K562 (cell line): ENCODE results near the gene RSRC1. TPM values are rescaled to one million over a fixed set of nuclear protein-coding genes. Genes with fewer than 3 reads are reported as not detected.

ENCODE experiments used
- BRD9 ChIP-seq: fragments of 450-650 bp; IDR thresholded peaks from 2 replicates; pipeline ENCODE4 v1.6.1; 2018; ENCODE audit warnings: low read depth; ENCODE audit not compliant: partially characterized antibody
- EHMT2 ChIP-seq: fragments of 450-650 bp; IDR thresholded peaks from 2 replicates; pipeline ENCODE4 v1.6.1; 2018; ENCODE audit warnings: antibody characterized with exemption
- POLR2A ChIP-seq: fragments of 450-650 bp; conservative IDR thresholded peaks from 2 replicates; pipeline ENCODE4 v1.6.1; 2016
- ZNF347 ChIP-seq: fragments of 450-650 bp; formaldehyde crosslinking; IDR thresholded peaks from 2 replicates; pipeline ENCODE4 v1.4.0; 2020; ENCODE audit warnings: low read depth, mild to moderate bottlenecking, moderate library complexity
- polyA plus RNA-seq, 8 experiments: library from polyadenylated mRNA; depleted of rRNA in 4 of 8; stranded (reverse) in 5 of 8; unstranded in 3 of 8; fragments of >200 nt; fragmentation: Nextera tagmentation in 2 of 8; fragmentation: Illumina TruSeq in 1 of 8; extraction: Ambion mirVana in 2 of 8; extraction: Trizol in 1 of 8; gene quantifications; 2 replicates each; pipeline versions ENCODE4 v1.2.1 to v1.2.3, GENCODE V29; 2011 to 2014; ENCODE audit warnings: inconsistent platforms in 1 of 8, missing spikeins in 1 of 8
- total RNA-seq, 7 experiments: library from RNA; depleted of rRNA in 6 of 7; stranded (reverse); fragments of >200 nt in 6 of 7; fragmentation: Illumina TruSeq in 2 of 7; extraction: Trizol in 2 of 7; gene quantifications; 2 replicates each; pipeline versions ENCODE4 v1.2.1 to v1.2.3, GENCODE V29; 2011 to 2021; ENCODE audit warnings: low replicate concordance in 1 of 7
- TF ChIP-seq, protein P1 (sequence below), 2 experiments: IDR thresholded peaks; 2 replicates each; pipeline ENCODE4 v1.6.1; 2012; ENCODE audit warnings: improper control_type of control experiment in 2 of 2, low read depth in 2 of 2, low read length in 2 of 2, borderline replicate concordance in 1 of 2
- TF ChIP-seq, protein P2 (sequence below): fragments of 250-450 bp; sonication (Bioruptor Pico); IDR thresholded peaks from 2 replicates; pipeline ENCODE4 v1.4.0; 2020; ENCODE audit warnings: mild to moderate bottlenecking
- TF ChIP-seq, protein P3 (sequence below): sonication (generic); formaldehyde crosslinking; IDR thresholded peaks from 2 replicates; pipeline ENCODE4 v1.8.0; 2022; ENCODE audit warnings: mild to moderate bottlenecking, missing genetic modification reagents
- TF ChIP-seq, protein P4 (sequence below), 2 experiments: fragments of 450-650 bp in 1 of 2; sonication (generic) in 1 of 2; formaldehyde crosslinking in 1 of 2; IDR thresholded peaks; 2 replicates each; pipeline versions ENCODE4 v1.7.1 to v1.9.0; 2016 to 2022; ENCODE audit warnings: inconsistent platforms in 1 of 2, mild to moderate bottlenecking in 1 of 2, missing genetic modification reagents in 1 of 2

The RSRC1 gene
- total and polyA plus RNA-seq, 9 of the 15 experiments (the other 6 are each of a cell fraction or from before 2014, with no cell fraction given): 19.3 to 128 (median 75.5) TPM

DNA sequence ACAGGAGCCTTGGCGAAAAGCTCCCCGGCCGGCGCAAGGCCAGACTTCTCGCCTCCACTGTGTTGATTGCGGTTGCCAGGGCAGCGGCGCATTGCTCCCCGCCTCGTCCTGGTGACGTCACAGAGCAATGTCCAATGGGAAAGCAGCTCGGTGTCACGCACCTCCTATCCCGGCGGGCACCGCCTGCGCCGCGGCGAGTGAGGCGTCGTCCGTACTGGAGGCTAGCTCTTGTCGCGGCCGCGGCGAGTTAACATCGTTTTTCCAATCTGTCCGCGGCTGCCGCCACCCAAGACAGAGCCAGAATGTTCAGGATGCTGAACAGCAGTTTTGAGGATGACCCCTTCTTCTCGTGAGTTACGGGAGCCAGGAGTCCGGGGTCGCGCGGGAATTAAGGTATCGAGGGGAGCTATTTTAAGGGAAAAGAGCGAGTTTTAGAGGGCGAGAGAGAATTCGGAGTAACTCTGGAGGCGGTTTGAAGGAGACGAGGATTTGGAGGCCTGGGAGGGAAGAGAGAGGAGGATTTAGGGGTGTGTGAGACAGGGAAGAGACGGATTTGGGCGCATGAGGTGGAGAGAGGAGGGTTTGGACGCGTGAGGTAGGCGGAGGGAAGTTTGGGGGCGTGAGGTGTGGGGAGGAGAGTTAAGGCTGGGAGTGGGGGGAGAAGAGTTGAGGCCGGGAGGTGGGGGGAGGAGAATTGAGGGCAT, 461.3 kb downstream of the RSRC1 start, which contains the start of gene MLF1 (continued):
- TF ChIP-seq, protein P1, sequence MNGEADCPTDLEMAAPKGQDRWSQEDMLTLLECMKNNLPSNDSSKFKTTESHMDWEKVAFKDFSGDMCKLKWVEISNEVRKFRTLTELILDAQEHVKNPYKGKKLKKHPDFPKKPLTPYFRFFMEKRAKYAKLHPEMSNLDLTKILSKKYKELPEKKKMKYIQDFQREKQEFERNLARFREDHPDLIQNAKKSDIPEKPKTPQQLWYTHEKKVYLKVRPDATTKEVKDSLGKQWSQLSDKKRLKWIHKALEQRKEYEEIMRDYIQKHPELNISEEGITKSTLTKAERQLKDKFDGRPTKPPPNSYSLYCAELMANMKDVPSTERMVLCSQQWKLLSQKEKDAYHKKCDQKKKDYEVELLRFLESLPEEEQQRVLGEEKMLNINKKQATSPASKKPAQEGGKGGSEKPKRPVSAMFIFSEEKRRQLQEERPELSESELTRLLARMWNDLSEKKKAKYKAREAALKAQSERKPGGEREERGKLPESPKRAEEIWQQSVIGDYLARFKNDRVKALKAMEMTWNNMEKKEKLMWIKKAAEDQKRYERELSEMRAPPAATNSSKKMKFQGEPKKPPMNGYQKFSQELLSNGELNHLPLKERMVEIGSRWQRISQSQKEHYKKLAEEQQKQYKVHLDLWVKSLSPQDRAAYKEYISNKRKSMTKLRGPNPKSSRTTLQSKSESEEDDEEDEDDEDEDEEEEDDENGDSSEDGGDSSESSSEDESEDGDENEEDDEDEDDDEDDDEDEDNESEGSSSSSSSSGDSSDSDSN (IDR thresholded peaks at IDR 0.05; ENCODE audit: borderline replicate concordance in 1 of 2, low read depth in 2 of 2, low read length in 2 of 2): no peak
- TF ChIP-seq BRD9 (peak; percentile 50), EHMT2 (peak; percentile 18; the same call in 1 of the 2 replicates), ZNF347 (CRISPR knock-in tag) (no peak), POLR2A (peak; percentile 76)
- TF ChIP-seq, protein P2, sequence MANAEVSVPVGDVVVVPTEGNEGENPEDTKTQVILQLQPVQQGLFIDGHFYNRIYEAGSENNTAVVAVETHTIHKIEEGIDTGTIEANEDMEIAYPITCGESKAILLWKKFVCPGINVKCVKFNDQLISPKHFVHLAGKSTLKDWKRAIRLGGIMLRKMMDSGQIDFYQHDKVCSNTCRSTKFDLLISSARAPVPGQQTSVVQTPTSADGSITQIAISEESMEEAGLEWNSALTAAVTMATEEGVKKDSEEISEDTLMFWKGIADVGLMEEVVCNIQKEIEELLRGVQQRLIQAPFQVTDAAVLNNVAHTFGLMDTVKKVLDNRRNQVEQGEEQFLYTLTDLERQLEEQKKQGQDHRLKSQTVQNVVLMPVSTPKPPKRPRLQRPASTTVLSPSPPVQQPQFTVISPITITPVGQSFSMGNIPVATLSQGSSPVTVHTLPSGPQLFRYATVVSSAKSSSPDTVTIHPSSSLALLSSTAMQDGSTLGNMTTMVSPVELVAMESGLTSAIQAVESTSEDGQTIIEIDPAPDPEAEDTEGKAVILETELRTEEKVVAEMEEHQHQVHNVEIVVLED (CRISPR knock-in tag): peak; percentile 64
- TF ChIP-seq, protein P3, sequence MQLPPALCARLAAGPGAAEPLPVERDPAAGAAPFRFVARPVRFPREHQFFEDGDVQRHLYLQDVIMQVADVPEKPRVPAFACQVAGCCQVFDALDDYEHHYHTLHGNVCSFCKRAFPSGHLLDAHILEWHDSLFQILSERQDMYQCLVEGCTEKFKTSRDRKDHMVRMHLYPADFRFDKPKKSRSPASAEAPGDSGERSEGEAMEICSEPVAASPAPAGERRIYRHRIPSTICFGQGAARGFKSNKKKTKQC (CRISPR knock-in tag): peak; percentile 92; the same call in 1 of the 2 replicates
- TF ChIP-seq, protein P4, sequence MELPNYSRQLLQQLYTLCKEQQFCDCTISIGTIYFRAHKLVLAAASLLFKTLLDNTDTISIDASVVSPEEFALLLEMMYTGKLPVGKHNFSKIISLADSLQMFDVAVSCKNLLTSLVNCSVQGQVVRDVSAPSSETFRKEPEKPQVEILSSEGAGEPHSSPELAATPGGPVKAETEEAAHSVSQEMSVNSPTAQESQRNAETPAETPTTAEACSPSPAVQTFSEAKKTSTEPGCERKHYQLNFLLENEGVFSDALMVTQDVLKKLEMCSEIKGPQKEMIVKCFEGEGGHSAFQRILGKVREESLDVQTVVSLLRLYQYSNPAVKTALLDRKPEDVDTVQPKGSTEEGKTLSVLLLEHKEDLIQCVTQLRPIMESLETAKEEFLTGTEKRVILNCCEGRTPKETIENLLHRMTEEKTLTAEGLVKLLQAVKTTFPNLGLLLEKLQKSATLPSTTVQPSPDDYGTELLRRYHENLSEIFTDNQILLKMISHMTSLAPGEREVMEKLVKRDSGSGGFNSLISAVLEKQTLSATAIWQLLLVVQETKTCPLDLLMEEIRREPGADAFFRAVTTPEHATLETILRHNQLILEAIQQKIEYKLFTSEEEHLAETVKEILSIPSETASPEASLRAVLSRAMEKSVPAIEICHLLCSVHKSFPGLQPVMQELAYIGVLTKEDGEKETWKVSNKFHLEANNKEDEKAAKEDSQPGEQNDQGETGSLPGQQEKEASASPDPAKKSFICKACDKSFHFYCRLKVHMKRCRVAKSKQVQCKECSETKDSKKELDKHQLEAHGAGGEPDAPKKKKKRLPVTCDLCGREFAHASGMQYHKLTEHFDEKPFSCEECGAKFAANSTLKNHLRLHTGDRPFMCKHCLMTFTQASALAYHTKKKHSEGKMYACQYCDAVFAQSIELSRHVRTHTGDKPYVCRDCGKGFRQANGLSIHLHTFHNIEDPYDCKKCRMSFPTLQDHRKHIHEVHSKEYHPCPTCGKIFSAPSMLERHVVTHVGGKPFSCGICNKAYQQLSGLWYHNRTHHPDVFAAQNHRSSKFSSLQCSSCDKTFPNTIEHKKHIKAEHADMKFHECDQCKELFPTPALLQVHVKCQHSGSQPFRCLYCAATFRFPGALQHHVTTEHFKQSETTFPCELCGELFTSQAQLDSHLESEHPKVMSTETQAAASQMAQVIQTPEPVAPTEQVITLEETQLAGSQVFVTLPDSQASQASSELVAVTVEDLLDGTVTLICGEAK (IDR thresholded peaks at IDR 0.05): peak; percentile 69
- TF ChIP-seq, protein P4 (CRISPR knock-in tag; IDR thresholded peaks at IDR 0.05): no peak
